ENCODE measurements around the gene ZNF618.

DNA sequence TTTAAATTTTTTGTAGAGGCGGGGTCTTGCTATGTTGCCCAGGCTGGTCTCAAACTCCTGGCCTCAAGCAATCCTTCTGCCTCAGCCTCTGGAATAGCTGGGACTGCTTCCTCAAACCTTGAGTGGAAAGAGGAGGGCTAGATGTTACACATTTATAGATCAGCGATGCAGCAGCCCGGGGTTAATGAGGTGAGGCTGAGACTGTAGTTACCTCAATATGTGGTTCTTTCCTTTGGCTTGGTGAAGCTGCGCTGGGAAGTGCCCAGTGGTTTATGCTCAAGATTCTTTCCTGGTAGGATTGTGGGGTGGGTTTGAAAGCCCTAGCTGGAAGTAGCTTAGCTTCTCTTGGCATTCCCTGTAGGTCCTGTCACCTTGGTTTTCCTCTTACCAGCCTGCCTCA is 22.5 kb downstream of the ZNF618 start:
- TF ChIP-seq, protein P1, sequence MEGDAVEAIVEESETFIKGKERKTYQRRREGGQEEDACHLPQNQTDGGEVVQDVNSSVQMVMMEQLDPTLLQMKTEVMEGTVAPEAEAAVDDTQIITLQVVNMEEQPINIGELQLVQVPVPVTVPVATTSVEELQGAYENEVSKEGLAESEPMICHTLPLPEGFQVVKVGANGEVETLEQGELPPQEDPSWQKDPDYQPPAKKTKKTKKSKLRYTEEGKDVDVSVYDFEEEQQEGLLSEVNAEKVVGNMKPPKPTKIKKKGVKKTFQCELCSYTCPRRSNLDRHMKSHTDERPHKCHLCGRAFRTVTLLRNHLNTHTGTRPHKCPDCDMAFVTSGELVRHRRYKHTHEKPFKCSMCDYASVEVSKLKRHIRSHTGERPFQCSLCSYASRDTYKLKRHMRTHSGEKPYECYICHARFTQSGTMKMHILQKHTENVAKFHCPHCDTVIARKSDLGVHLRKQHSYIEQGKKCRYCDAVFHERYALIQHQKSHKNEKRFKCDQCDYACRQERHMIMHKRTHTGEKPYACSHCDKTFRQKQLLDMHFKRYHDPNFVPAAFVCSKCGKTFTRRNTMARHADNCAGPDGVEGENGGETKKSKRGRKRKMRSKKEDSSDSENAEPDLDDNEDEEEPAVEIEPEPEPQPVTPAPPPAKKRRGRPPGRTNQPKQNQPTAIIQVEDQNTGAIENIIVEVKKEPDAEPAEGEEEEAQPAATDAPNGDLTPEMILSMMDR (conservative IDR thresholded peaks at IDR 0.05 in 1 of 2, IDR thresholded peaks at IDR 0.05 in 1 of 2; ENCODE audit: extremely low read depth in 1 of 2, insufficient read depth in 1 of 2, low read depth in 1 of 2, low read length in 2 of 2), result no peak
- TF ChIP-seq EZH2 (IDR thresholded peaks at IDR 0.05; ENCODE audit: borderline replicate concordance, low read length), result no peak

Data from mammary epithelial cell (primary cell).